Kidney epithelial cell (primary cell): ENCODE results near the gene OR2H2. TPM values are rescaled to one million over a fixed set of nuclear protein-coding genes. Genes with fewer than 3 reads are reported as not detected.

Experiments
- DNase-seq: peaks from one replicate; pipeline ENCODE4 v3.0.0-alpha.2; 2010; ENCODE audit warnings: low read depth
- H3K27me3 ChIP-seq: 2 replicates; pipeline ENCODE4 v1.6.0; 2011; ENCODE audit warnings: low read length; ENCODE audit not compliant: control insufficient read depth, insufficient read depth
- H3K36me3 ChIP-seq: 2 replicates; pipeline ENCODE4 v1.5.1; 2011; ENCODE audit warnings: low read length; ENCODE audit not compliant: control insufficient read depth, insufficient read depth
- H3K4me3 ChIP-seq: 2 replicates; pipeline ENCODE4 v1.5.1; 2011; ENCODE audit warnings: low read depth, mild to moderate bottlenecking, control low read depth, low read length
- CTCF ChIP-seq: IDR thresholded peaks from 2 replicates; pipeline ENCODE4 v1.5.1; 2011; ENCODE audit warnings: mild to moderate bottlenecking, moderate library complexity, low read length, control low read depth, inconsistent platforms; ENCODE audit not compliant: insufficient read depth, poor library complexity, severe bottlenecking
- total RNA-seq: library from RNA; depleted of rRNA; stranded (reverse); fragments of >200 nt; gene quantifications from 2 replicates; pipeline ENCODE4 v1.2.3, GENCODE V29; 2015

OR2H2 gene
- not detected in 2 replicates for total RNA-seq

DNA sequence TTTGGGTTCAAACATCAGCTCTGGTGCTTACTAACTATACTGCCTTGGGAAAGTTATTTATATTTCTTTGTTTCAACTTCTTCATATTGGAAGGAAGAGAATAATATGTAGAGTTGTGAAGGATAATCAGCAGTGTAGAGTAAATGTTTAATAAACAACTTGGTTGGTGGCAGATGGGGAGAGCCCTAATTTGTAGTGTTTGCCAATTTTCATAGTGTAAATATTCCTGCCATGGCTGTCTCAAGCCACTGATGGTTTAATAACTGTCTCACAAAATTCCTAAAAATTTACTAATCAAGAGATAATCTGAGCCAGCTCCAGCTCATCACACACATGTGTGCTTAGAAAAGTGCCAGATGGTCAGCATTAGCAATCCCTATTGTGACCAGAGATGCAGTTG, at the start of gene OR2H2:
Gene OR2H2, plus strand, starts transcription at position 301 of the 400 bp plus-strand sequence. CDS start 2,824 bp downstream, outside the sequence.
- Histone ChIP-seq H3K4me3 (no peak within 1 kb of the TSS), H3K36me3 (no peaks in the 10 kb centered on the region), H3K27me3 (no peaks in the 10 kb centered on the region)
- no peak for DNase-seq
- TF ChIP-seq CTCF: no peak

GRCh38 chr6:29537714-29538403, 47.1 kb upstream of the OR2H2 start:
- Histone ChIP-seq H3K36me3 (no peaks in the 10 kb centered on the region), H3K27me3 (no peaks in the 10 kb centered on the region), H3K4me3 (no peak overlapping the region)
- no peak for DNase-seq
- TF ChIP-seq CTCF: no peak

DNA sequence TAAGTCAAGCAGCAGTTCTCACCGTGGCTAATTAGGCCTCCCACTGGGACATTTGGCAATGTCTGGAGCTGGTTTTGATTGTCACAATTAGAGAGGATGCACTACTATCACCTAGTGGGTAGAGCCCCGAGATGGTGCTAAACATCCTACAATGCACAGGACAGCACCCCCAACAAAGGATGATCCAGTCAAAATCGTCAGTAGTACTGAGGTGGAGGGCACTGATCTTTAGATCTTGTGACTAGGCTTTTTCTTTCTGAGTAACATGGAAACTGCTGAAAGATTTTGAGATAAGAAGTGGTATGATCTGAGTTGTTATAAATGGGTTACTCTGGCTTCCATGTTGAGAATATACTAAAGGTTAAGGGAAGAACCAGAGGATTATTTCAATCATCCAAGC, 37.3 kb upstream of the OR2H2 start:
- no peak for DNase-seq
- no peak overlapping the region for H3K4me3 ChIP-seq
- H3K36me3 ChIP-seq: no peaks in the 10 kb centered on the region
- peaks cover 2% of the 10 kb centered on the region for H3K27me3 ChIP-seq
- TF ChIP-seq CTCF: no peak

- peaks cover 27% of the 10 kb centered on the region for H3K27me3 ChIP-seq
- no peaks in the 10 kb centered on the region for H3K36me3 ChIP-seq
- no peak for DNase-seq
- H3K4me3 ChIP-seq: no peak overlapping the region
- TF ChIP-seq CTCF: no peak
These were observed 32.3 kb upstream of the OR2H2 start for GRCh38 chr6:29552512-29553051.

- H3K4me3 ChIP-seq: no peak overlapping the region
- H3K27me3 ChIP-seq: peaks cover 27% of the 10 kb centered on the region
- no peaks in the 10 kb centered on the region for H3K36me3 ChIP-seq
- TF ChIP-seq CTCF: no peak
- no peak for DNase-seq
These were observed 31.5 kb upstream of the OR2H2 start for GRCh38 chr6:29553268-29554057.

GRCh38 chr6:29554764-29555163, 30.2 kb upstream of the OR2H2 start:
- peaks cover 29% of the 10 kb centered on the region for H3K27me3 ChIP-seq
- no peaks in the 10 kb centered on the region for H3K36me3 ChIP-seq
- no peak for DNase-seq
- TF ChIP-seq CTCF: no peak
- no peak overlapping the region for H3K4me3 ChIP-seq
